Loucy (cell line): Measurements from ENCODE around the gene FKBP9.
A peak's percentile ranks its signal among the peaks of the same experiment; 100 is the strongest.

Experiments
- H2AFZ ChIP-seq: fragments of 200-600 bp; sonication (generic); 2 replicates; pipeline ENCODE4 v1.6.0; 2016; ENCODE audit warnings: antibody characterized with exemption, mild to moderate bottlenecking, low read length, moderate library complexity
- H3F3A ChIP-seq: fragments of 200-600 bp; 2 replicates; pipeline ENCODE4 v1.6.0; 2016; ENCODE audit warnings: antibody characterized with exemption, low read depth, mild to moderate bottlenecking
- H3K27me3 ChIP-seq: fragments of 200-600 bp; sonication (generic); 2 replicates; pipeline ENCODE4 v1.6.1; 2014; ENCODE audit warnings: low read length, mild to moderate bottlenecking; ENCODE audit not compliant: insufficient read depth, poor library complexity, severe bottlenecking
- H3K36me3 ChIP-seq: fragments of 200-600 bp; sonication (generic); 2 replicates; pipeline ENCODE4 v1.6.1; 2016; ENCODE audit warnings: low read length; ENCODE audit not compliant: insufficient read depth
- H3K4me1 ChIP-seq: fragments of 200-600 bp; sonication (generic); 2 replicates; pipeline ENCODE4 v1.5.1; 2014; ENCODE audit warnings: low read length, mild to moderate bottlenecking; ENCODE audit not compliant: insufficient read depth, poor library complexity, severe bottlenecking
- H3K4me2 ChIP-seq: fragments of 200-600 bp; sonication (generic); 2 replicates; pipeline ENCODE4 v1.6.0; 2014; ENCODE audit warnings: antibody characterized with exemption, low read length, low read depth, mild to moderate bottlenecking; ENCODE audit not compliant: poor library complexity, severe bottlenecking
- H3K4me3 ChIP-seq: fragments of 200-600 bp; sonication (generic); 2 replicates; pipeline ENCODE4 v1.5.1; 2014; ENCODE audit warnings: low read length, mild to moderate bottlenecking, mixed read lengths; ENCODE audit not compliant: poor library complexity, severe bottlenecking
- H3K79me2 ChIP-seq: fragments of 200-600 bp; sonication (generic); 2 replicates; pipeline ENCODE4 v1.6.1; 2014; ENCODE audit warnings: low read length; ENCODE audit not compliant: insufficient read depth
- H3K9ac ChIP-seq: fragments of 200-600 bp; sonication (generic); 2 replicates; pipeline ENCODE4 v1.6.0; 2014; ENCODE audit warnings: mild to moderate bottlenecking, low read depth, low read length, moderate library complexity; ENCODE audit not compliant: poor library complexity, severe bottlenecking
- H3K9me2 ChIP-seq: fragments of 200-600 bp; sonication (generic); replicated peaks from 2 replicates; pipeline ENCODE4 v1.6.1; 2016; ENCODE audit warnings: low read depth, low read length, mixed read lengths
- H3K9me3 ChIP-seq: fragments of 200-600 bp; sonication (generic); 2 replicates; pipeline ENCODE4 v1.6.1; 2014; ENCODE audit warnings: mild to moderate bottlenecking, antibody characterized with exemption, low read length, low read depth; ENCODE audit not compliant: insufficient read depth
- H4K20me1 ChIP-seq: fragments of 200-600 bp; sonication (generic); 2 replicates; pipeline ENCODE4 v1.6.0; 2014; ENCODE audit warnings: antibody characterized with exemption, low read length, mild to moderate bottlenecking; ENCODE audit not compliant: insufficient read depth, poor library complexity, severe bottlenecking
- EZH2phosphoT487 ChIP-seq: fragments of 200-600 bp; IDR thresholded peaks from 2 replicates; pipeline ENCODE4 v1.6.1; 2018; ENCODE audit warnings: antibody characterized with exemption, mild to moderate bottlenecking, moderate library complexity, borderline replicate concordance
- TF ChIP-seq, protein P1 (sequence below): fragments of 200-600 bp; sonication (generic); conservative IDR thresholded peaks from 2 replicates; pipeline ENCODE4 v1.5.1; 2014; ENCODE audit warnings: mild to moderate bottlenecking, antibody characterized with exemption, low read length

Gene FKBP9

DNA sequence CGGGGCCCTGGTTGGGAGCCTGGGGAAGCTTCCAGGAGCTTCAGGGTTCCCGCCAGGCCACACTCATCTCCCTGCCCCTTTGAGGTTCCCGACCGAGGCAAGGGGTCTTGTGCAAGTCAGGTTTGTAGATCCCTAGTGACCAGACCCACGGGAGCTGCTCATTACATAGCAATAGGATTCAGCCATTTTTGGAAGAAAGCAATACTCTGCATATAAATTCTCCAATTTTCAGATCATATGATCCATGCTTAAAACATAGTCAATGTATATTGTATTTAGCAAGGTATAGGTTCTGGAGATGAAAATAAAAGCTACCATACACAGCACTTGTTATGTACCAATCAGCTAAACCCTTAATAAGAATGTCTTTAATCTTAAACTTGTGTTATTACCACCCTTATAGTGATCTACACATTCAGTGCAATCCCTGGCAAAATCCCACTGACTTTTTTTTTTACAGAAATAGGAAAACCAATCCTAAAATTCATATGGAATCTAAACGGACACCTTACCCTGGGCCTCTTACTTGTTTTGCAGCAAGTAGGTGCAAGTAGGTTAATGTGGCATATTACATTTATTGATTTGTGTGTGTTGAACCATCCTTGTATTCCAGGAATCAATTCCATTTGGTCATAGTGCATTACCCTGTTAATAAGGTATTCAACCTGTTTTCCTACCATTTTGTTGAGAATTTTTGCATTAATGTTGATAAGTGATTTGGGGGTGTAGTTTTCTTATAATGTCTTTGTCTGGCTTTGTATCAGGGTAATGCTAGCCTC, 13.8 kb upstream of the FKBP9 start:
- Histone ChIP-seq H3K9me3 (peaks cover 11% of the 10 kb centered on the region; the same call in 1 of the 2 replicates), H3K79me2 (no peaks in the 10 kb centered on the region), H4K20me1 (no peaks in the 10 kb centered on the region), H2AFZ (peak overlapping the region; percentile 90), H3K4me3 (peak overlapping the region; percentile 66), H3K36me3 (no peaks in the 10 kb centered on the region), H3K4me2 (peak overlapping the region; percentile 73), H3K9ac (no peak overlapping the region), H3F3A (no peaks in the 10 kb centered on the region), H3K9me2 (no peaks in the 10 kb centered on the region), H3K4me1 (no peaks in the 10 kb centered on the region), H3K27me3 (no peaks in the 10 kb centered on the region)
- TF ChIP-seq EZH2phosphoT487, result no peak
- TF ChIP-seq, protein P1, sequence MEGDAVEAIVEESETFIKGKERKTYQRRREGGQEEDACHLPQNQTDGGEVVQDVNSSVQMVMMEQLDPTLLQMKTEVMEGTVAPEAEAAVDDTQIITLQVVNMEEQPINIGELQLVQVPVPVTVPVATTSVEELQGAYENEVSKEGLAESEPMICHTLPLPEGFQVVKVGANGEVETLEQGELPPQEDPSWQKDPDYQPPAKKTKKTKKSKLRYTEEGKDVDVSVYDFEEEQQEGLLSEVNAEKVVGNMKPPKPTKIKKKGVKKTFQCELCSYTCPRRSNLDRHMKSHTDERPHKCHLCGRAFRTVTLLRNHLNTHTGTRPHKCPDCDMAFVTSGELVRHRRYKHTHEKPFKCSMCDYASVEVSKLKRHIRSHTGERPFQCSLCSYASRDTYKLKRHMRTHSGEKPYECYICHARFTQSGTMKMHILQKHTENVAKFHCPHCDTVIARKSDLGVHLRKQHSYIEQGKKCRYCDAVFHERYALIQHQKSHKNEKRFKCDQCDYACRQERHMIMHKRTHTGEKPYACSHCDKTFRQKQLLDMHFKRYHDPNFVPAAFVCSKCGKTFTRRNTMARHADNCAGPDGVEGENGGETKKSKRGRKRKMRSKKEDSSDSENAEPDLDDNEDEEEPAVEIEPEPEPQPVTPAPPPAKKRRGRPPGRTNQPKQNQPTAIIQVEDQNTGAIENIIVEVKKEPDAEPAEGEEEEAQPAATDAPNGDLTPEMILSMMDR, result peak; percentile 9; the same call in 1 of the 2 replicates

DNA sequence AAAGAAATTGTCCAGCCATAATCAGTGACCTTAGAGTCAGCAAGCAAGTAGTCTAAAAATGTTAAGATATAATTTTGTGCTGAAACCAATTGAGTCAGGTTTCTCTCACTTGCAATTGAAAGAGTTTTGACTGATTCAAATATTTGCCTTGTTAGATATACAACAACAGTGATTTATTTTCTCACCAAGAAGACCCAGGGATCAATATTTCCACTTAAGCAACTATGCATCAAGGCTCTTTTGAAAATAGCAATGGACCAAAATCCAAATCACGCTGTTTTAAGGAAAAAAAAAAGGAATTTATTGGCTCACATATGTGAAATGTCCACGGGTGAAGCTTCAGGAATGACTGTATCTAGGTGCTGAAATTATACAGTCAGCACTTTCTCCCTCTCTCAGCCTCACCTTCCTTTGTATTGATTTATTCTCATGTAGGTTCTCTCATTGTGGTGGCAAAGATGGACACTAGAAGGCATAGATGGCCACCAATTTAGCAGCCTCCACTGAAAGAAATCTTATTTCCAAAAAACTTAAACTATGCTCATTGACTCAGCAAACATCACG, 9.7 kb upstream of the FKBP9 start:
- peaks cover 18% of the 10 kb centered on the region; the same call in 1 of the 2 replicates for H3K9me3 ChIP-seq
- H3K4me2 ChIP-seq, result no peak overlapping the region
- H3K9me2 ChIP-seq, result no peaks in the 10 kb centered on the region
- TF ChIP-seq EZH2phosphoT487, result no peak
- TF ChIP-seq, protein P1, result no peak
- H3K4me3 ChIP-seq, result no peak overlapping the region
- H2AFZ ChIP-seq, result no peak overlapping the region
- no peaks in the 10 kb centered on the region for H3K36me3 ChIP-seq
- H3K9ac ChIP-seq, result no peak overlapping the region
- H3F3A ChIP-seq, result no peaks in the 10 kb centered on the region
- no peaks in the 10 kb centered on the region for H3K79me2 ChIP-seq
- H3K4me1 ChIP-seq, result no peaks in the 10 kb centered on the region
- H3K27me3 ChIP-seq, result no peaks in the 10 kb centered on the region
- H4K20me1 ChIP-seq, result no peaks in the 10 kb centered on the region

DNA sequence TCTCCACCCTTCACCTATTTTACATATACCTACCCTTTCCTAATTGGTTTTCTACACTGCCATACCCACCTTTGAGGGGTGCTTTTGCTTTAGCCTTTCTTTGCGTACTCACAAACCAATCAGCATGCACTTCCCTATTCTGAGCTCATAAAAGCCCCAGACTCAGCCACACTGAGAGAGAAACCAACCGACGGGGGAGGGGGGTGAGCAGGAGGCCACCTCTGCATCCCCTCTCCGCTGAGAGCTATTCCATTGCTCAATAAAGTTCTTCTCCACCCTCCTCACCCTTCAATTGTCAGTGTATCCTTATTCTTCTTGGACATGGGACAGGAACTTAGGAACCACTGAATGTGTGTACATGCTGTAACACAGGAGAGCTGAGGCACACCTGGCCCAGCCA, 9.0 kb upstream of the FKBP9 start:
- H3F3A ChIP-seq, result no peaks in the 10 kb centered on the region
- TF ChIP-seq EZH2phosphoT487, result no peak
- TF ChIP-seq, protein P1, result no peak
- H2AFZ ChIP-seq, result no peak overlapping the region
- H3K9me3 ChIP-seq, result peaks cover 18% of the 10 kb centered on the region; the same call in 1 of the 2 replicates
- H3K36me3 ChIP-seq, result no peaks in the 10 kb centered on the region
- H3K4me1 ChIP-seq, result no peaks in the 10 kb centered on the region
- no peak overlapping the region for H3K4me2 ChIP-seq
- no peak overlapping the region for H3K4me3 ChIP-seq
- H3K27me3 ChIP-seq, result no peaks in the 10 kb centered on the region
- H3K9ac ChIP-seq, result no peak overlapping the region
- H4K20me1 ChIP-seq, result no peaks in the 10 kb centered on the region
- H3K79me2 ChIP-seq, result no peaks in the 10 kb centered on the region
- no peaks in the 10 kb centered on the region for H3K9me2 ChIP-seq
